ENCODE data around the gene INCENP.

The INCENP gene

GRCh38 chr11:62169448-62169847, 45.6 kb downstream of the INCENP start:
- H3K36me3 ChIP-seq (ENCODE audit: insufficient read depth, low read length): no peaks in the 10 kb centered on the region
- no peak overlapping the region for H2AFZ ChIP-seq (ENCODE audit: low read depth, low read length)
- TF ChIP-seq CTCF (IDR thresholded peaks at IDR 0.05; ENCODE audit: borderline replicate concordance, extremely low read depth, low read length, poor library complexity, severe bottlenecking): no peak

GRCh38 chr11:62169935-62170334, 46.1 kb downstream of the INCENP start:
- ATAC-seq (ENCODE audit: insufficient read depth, low read depth): no peak
- no peak for DNase-seq
- H3K27me3 ChIP-seq (ENCODE audit: insufficient read depth, low read length, poor library complexity): peaks cover 27% of the 10 kb centered on the region
- H3K36me3 ChIP-seq (ENCODE audit: insufficient read depth, low read length): no peaks in the 10 kb centered on the region
- H2AFZ ChIP-seq (ENCODE audit: low read depth, low read length): no peak overlapping the region
- no peak overlapping the region for H3K4me3 ChIP-seq (ENCODE audit: low read depth in 1 of 2, low read length in 2 of 2)
- H4K20me1 ChIP-seq (ENCODE audit: insufficient read depth, low read length): 0 out of 2 replicates have a peak, but pooled peaks cover 2% of the 10 kb centered on the region
- H3K9me3 ChIP-seq (ENCODE audit: insufficient read depth, low read length, severe bottlenecking): no peaks in the 10 kb centered on the region
- H3K9ac ChIP-seq (ENCODE audit: low read depth, low read length): no peak overlapping the region
- H3K4me1 ChIP-seq (ENCODE audit: insufficient read depth, low read length): no peaks in the 10 kb centered on the region
- H3K4me2 ChIP-seq (ENCODE audit: insufficient read depth, low read length): no peak overlapping the region
- TF ChIP-seq EZH2 (IDR thresholded peaks at IDR 0.05; ENCODE audit: borderline replicate concordance, low read depth, low read length, severe bottlenecking) (no peak), CTCF (IDR thresholded peaks at IDR 0.05; ENCODE audit: borderline replicate concordance, extremely low read depth, low read length, poor library complexity, severe bottlenecking) (no peak)
- H3K27ac ChIP-seq (ENCODE audit: low read length): no peak overlapping the region
- no peaks in the 10 kb centered on the region for H3K79me2 ChIP-seq (ENCODE audit: insufficient read depth, low read length)

More at GRCh38 chr11:62169448-62169847, 45.6 kb downstream of the INCENP start:
- DNase-seq (no peak), ATAC-seq (ENCODE audit: insufficient read depth, low read depth) (no peak)
- H3K4me2 ChIP-seq (ENCODE audit: insufficient read depth, low read length): no peak overlapping the region
- no peaks in the 10 kb centered on the region for H3K9me3 ChIP-seq (ENCODE audit: insufficient read depth, low read length, severe bottlenecking)
- peaks cover 24% of the 10 kb centered on the region for H3K27me3 ChIP-seq (ENCODE audit: insufficient read depth, low read length, poor library complexity)
- H3K27ac ChIP-seq (ENCODE audit: low read length): no peak overlapping the region
- H3K4me3 ChIP-seq (ENCODE audit: low read depth in 1 of 2, low read length in 2 of 2): no peak overlapping the region
- 0 out of 2 replicates have a peak, but pooled peaks cover 2% of the 10 kb centered on the region for H4K20me1 ChIP-seq (ENCODE audit: insufficient read depth, low read length)
- no peaks in the 10 kb centered on the region for H3K79me2 ChIP-seq (ENCODE audit: insufficient read depth, low read length)
- no peak overlapping the region for H3K9ac ChIP-seq (ENCODE audit: low read depth, low read length)
- no peaks in the 10 kb centered on the region for H3K4me1 ChIP-seq (ENCODE audit: insufficient read depth, low read length)

GRCh38 chr11:62171261-62171723, 47.5 kb downstream of the INCENP start:
- no peak overlapping the region for H3K4me3 ChIP-seq (ENCODE audit: low read depth in 1 of 2, low read length in 2 of 2)
- H3K4me2 ChIP-seq (ENCODE audit: insufficient read depth, low read length): no peak overlapping the region
- ATAC-seq (ENCODE audit: insufficient read depth, low read depth): peak; percentile 44; the same call in 2 of the 3 replicates

More at GRCh38 chr11:62171261-62171723, 47.5 kb downstream of the INCENP start:
- Histone ChIP-seq H3K79me2 (ENCODE audit: insufficient read depth, low read length) (no peaks in the 10 kb centered on the region), H3K27ac (ENCODE audit: low read length) (no peak overlapping the region), H3K36me3 (ENCODE audit: insufficient read depth, low read length) (no peaks in the 10 kb centered on the region), H4K20me1 (ENCODE audit: insufficient read depth, low read length) (0 out of 2 replicates have a peak, but pooled peaks cover 2% of the 10 kb centered on the region), H3K27me3 (ENCODE audit: insufficient read depth, low read length, poor library complexity) (peaks cover 27% of the 10 kb centered on the region), H3K4me1 (ENCODE audit: insufficient read depth, low read length) (no peaks in the 10 kb centered on the region), H3K9ac (ENCODE audit: low read depth, low read length) (no peak overlapping the region), H2AFZ (ENCODE audit: low read depth, low read length) (no peak overlapping the region), H3K9me3 (ENCODE audit: insufficient read depth, low read length, severe bottlenecking) (no peaks in the 10 kb centered on the region)
- TF ChIP-seq CTCF (IDR thresholded peaks at IDR 0.05; ENCODE audit: borderline replicate concordance, extremely low read depth, low read length, poor library complexity, severe bottlenecking) (peak; percentile 66), EZH2 (IDR thresholded peaks at IDR 0.05; ENCODE audit: borderline replicate concordance, low read depth, low read length, severe bottlenecking) (no peak)
- peak; percentile 45 for DNase-seq
